Trophoblast cell (in vitro differentiated cells and primary cell): Measurements from ENCODE around the gene ZNF117.
A peak's percentile ranks its signal among the peaks of the same experiment; 100 is the strongest.

Source experiments
- DNase-seq, 2 donors: peaks; one replicate each; pipeline ENCODE4 v3.0.0-alpha.2; 2016
- H2AFZ ChIP-seq: 2 replicates; pipeline ENCODE4 v1.6.1; 2013; ENCODE audit warnings: low read length, moderate library complexity, mild to moderate bottlenecking; ENCODE audit not compliant: insufficient read depth, poor library complexity
- H2AK5ac ChIP-seq: 2 replicates; pipeline ENCODE4 v1.6.1; 2013; ENCODE audit warnings: mild to moderate bottlenecking, low read length
- H2BK120ac ChIP-seq: 2 replicates; pipeline ENCODE4 v1.6.1; 2013; ENCODE audit warnings: low read length, mild to moderate bottlenecking, moderate library complexity; ENCODE audit not compliant: insufficient read depth, poor library complexity
- H2BK12ac ChIP-seq: 2 replicates; pipeline ENCODE4 v1.6.1; 2013; ENCODE audit warnings: mild to moderate bottlenecking, low read length, moderate library complexity
- H2BK5ac ChIP-seq: 2 replicates; pipeline ENCODE4 v1.6.1; 2013; ENCODE audit warnings: low read length, low read depth, moderate library complexity, mild to moderate bottlenecking; ENCODE audit not compliant: poor library complexity
- H3K14ac ChIP-seq: 2 replicates; pipeline ENCODE4 v1.6.1; 2013; ENCODE audit warnings: mild to moderate bottlenecking, low read length
- H3K18ac ChIP-seq: 2 replicates; pipeline ENCODE4 v1.6.1; 2013; ENCODE audit warnings: mild to moderate bottlenecking, low read length
- H3K23ac ChIP-seq: 2 replicates; pipeline ENCODE4 v1.6.1; 2013; ENCODE audit warnings: low read length
- H3K27ac ChIP-seq: 2 replicates; pipeline ENCODE4 v1.5.1; 2013; ENCODE audit warnings: low read depth, mild to moderate bottlenecking, inconsistent platforms, low read length, moderate library complexity
- H3K27me3 ChIP-seq: 2 replicates; pipeline ENCODE4 v1.6.1; 2013; ENCODE audit warnings: inconsistent platforms, mild to moderate bottlenecking, low read length, moderate library complexity; ENCODE audit not compliant: insufficient read depth
- H3K36me3 ChIP-seq, 2 experiments: 1 replicate in 1 of 2; 2 replicates in 1 of 2; pipeline ENCODE4 v1.6.1; 2013; ENCODE audit warnings: low read length in 2 of 2, mild to moderate bottlenecking in 2 of 2, moderate library complexity in 1 of 2; ENCODE audit not compliant: insufficient read depth in 2 of 2, control insufficient read depth in 1 of 2
- H3K4ac ChIP-seq: 2 replicates; pipeline ENCODE4 v1.6.1; 2013; ENCODE audit warnings: low read depth, mild to moderate bottlenecking, low read length, moderate library complexity
- H3K4me1 ChIP-seq, 2 experiments: 1 replicate in 1 of 2; 2 replicates in 1 of 2; pipeline ENCODE4 v1.6.1; 2013; ENCODE audit warnings: low read length in 2 of 2, mild to moderate bottlenecking in 2 of 2, moderate library complexity in 1 of 2; ENCODE audit not compliant: insufficient read depth in 2 of 2, control insufficient read depth in 1 of 2
- H3K4me2 ChIP-seq: 2 replicates; pipeline ENCODE4 v1.6.1; 2013; ENCODE audit warnings: inconsistent platforms, mild to moderate bottlenecking, low read length, moderate library complexity
- H3K4me3 ChIP-seq: 2 replicates; pipeline ENCODE4 v1.5.1; 2013; ENCODE audit warnings: mild to moderate bottlenecking, low read depth, low read length, inconsistent platforms
- H3K79me1 ChIP-seq: one replicate; pipeline ENCODE4 v1.6.1; 2013; ENCODE audit warnings: low read length
- H3K79me2 ChIP-seq: 2 replicates; pipeline ENCODE4 v1.6.1; 2013; ENCODE audit warnings: low read length, mild to moderate bottlenecking; ENCODE audit not compliant: control insufficient read depth, insufficient read depth, poor library complexity
- H3K9ac ChIP-seq: 2 replicates; pipeline ENCODE4 v1.6.1; 2013; ENCODE audit warnings: mild to moderate bottlenecking, low read length
- H3K9me3 ChIP-seq: 2 replicates; pipeline ENCODE4 v1.6.1; 2013; ENCODE audit warnings: low read depth, mild to moderate bottlenecking, control low read depth, inconsistent platforms, low read length; ENCODE audit not compliant: insufficient read depth
- H4K12ac ChIP-seq: 2 replicates; pipeline ENCODE4 v1.6.1; 2013; ENCODE audit warnings: low read depth, mild to moderate bottlenecking, low read length, moderate library complexity
- H4K8ac ChIP-seq: 2 replicates; pipeline ENCODE4 v1.6.1; 2013; ENCODE audit warnings: low read depth, mild to moderate bottlenecking, low read length, moderate library complexity
- H4K91ac ChIP-seq: one replicate; pipeline ENCODE4 v1.6.1; 2013; ENCODE audit warnings: low read depth, mild to moderate bottlenecking, low read length, moderate library complexity
- WGBS: extraction: QIAGEN DNeasy Blood & Tissue Kit; methylation state at CpG from one replicate; pipeline ENCODE4 v1.1.7; 2013; ENCODE audit warnings: missing lambda C conversion rate; ENCODE audit not compliant: insufficient read length, insufficient coverage; ENCODE audit errors: extremely low coverage; 5-methylcytosine and 5-hydroxymethylcytosine counted together

Gene ZNF117

GRCh38 chr7:65006094-65006992 lies 15.5 kb upstream of the ZNF117 start, which contains the start of gene ERV3-1:
Gene ERV3-1 (minus strand): TSS chr7:65006687. CDS start chr7:64993026, 13,661 bp downstream.
- peak within 1 kb of the TSS; percentile 97 for H3K18ac ChIP-seq
- H2BK12ac ChIP-seq = peak within 1 kb of the TSS; percentile 15
- peak within 1 kb of the TSS; percentile 78 for H3K9ac ChIP-seq
- H3K36me3 ChIP-seq = peaks cover 4 to 9% of the 10 kb centered on the region in 2 experiments
- peak within 1 kb of the TSS; percentile 39 for H2AK5ac ChIP-seq
- H3K27ac ChIP-seq = peak within 1 kb of the TSS; percentile 79
- peak within 1 kb of the TSS; percentile 80 for H2AFZ ChIP-seq
- peaks cover 2 to 7% of the 10 kb centered on the region in 2 experiments for H3K4me1 ChIP-seq
- peak within 1 kb of the TSS; percentile 95 for H2BK5ac ChIP-seq
- H3K14ac ChIP-seq = peak within 1 kb of the TSS; percentile 94
- DNase-seq = peak; percentile 90 to 93
- peaks cover 5% of the 10 kb centered on the region for H3K79me2 ChIP-seq
- peak within 1 kb of the TSS; percentile 87 for H3K4me3 ChIP-seq
- H3K4me2 ChIP-seq = peak within 1 kb of the TSS; percentile 57
- H3K23ac ChIP-seq = no peak within 1 kb of the TSS
- WGBS = no CpG with 5 or more reads among the region's 33 CpGs
- H2BK120ac ChIP-seq = peak within 1 kb of the TSS; percentile 90
- H3K79me1 ChIP-seq = peaks cover 5% of the 10 kb centered on the region
- H4K8ac ChIP-seq = peak within 1 kb of the TSS; percentile 99
- H3K27me3 ChIP-seq = no peaks in the 10 kb centered on the region
- H4K91ac ChIP-seq = peak within 1 kb of the TSS; percentile 98
- H3K9me3 ChIP-seq = peaks cover 2% of the 10 kb centered on the region
- H4K12ac ChIP-seq = peak within 1 kb of the TSS; percentile 96
- H3K4ac ChIP-seq = peak within 1 kb of the TSS; percentile 89

- no CpG with 5 or more reads among the region's 1 CpG for WGBS
- Histone ChIP-seq H2BK12ac (no peak overlapping the region), H3K4ac (peak overlapping the region; percentile 78), H2AFZ (no peak overlapping the region), H3K27ac (no peak overlapping the region), H3K36me3 (peaks cover 9 to 12% of the 10 kb centered on the region in 2 experiments), H4K8ac (no peak overlapping the region), H2AK5ac (no peak overlapping the region), H3K79me2 (peaks cover 7% of the 10 kb centered on the region), H4K91ac (no peak overlapping the region), H3K23ac (no peak overlapping the region), H3K4me2 (peak overlapping the region; percentile 47), H3K4me3 (no peak overlapping the region), H3K79me1 (peaks cover 5% of the 10 kb centered on the region), H3K14ac (no peak overlapping the region), H4K12ac (no peak overlapping the region), H3K4me1 (peaks cover 4 to 7% of the 10 kb centered on the region in 2 experiments), H3K27me3 (no peaks in the 10 kb centered on the region), H2BK120ac (no peak overlapping the region), H3K9ac (no peak overlapping the region), H3K18ac (no peak overlapping the region), H3K9me3 (peaks cover 3% of the 10 kb centered on the region), H2BK5ac (no peak overlapping the region)
- DNase-seq = no peak
Observed at GRCh38 chr7:65004575-65004974, 13.7 kb upstream of the ZNF117 start.

- Histone ChIP-seq H3K79me2 (peaks cover 13% of the 10 kb centered on the region), H2BK12ac (no peak overlapping the region), H3K9me3 (peaks cover 11% of the 10 kb centered on the region), H4K91ac (no peak overlapping the region), H2AFZ (no peak overlapping the region), H3K9ac (no peak overlapping the region), H3K27me3 (no peaks in the 10 kb centered on the region), H3K79me1 (peaks cover 12% of the 10 kb centered on the region), H2AK5ac (no peak overlapping the region), H3K36me3 (peaks cover 19 to 20% of the 10 kb centered on the region in 2 experiments), H3K14ac (no peak overlapping the region), H3K4me1 (peaks cover 12 to 17% of the 10 kb centered on the region in 2 experiments), H3K18ac (no peak overlapping the region), H3K4ac (peak overlapping the region; percentile 78), H4K12ac (no peak overlapping the region), H3K23ac (no peak overlapping the region), H4K8ac (no peak overlapping the region), H2BK120ac (no peak overlapping the region), H3K4me3 (no peak overlapping the region), H3K4me2 (no peak overlapping the region), H2BK5ac (no peak overlapping the region), H3K27ac (no peak overlapping the region)
- WGBS = no CpG with 5 or more reads among the region's 2 CpGs
- DNase-seq = no peak
Observed at GRCh38 chr7:65002972-65003585, 12.2 kb upstream of the ZNF117 start.

DNA sequence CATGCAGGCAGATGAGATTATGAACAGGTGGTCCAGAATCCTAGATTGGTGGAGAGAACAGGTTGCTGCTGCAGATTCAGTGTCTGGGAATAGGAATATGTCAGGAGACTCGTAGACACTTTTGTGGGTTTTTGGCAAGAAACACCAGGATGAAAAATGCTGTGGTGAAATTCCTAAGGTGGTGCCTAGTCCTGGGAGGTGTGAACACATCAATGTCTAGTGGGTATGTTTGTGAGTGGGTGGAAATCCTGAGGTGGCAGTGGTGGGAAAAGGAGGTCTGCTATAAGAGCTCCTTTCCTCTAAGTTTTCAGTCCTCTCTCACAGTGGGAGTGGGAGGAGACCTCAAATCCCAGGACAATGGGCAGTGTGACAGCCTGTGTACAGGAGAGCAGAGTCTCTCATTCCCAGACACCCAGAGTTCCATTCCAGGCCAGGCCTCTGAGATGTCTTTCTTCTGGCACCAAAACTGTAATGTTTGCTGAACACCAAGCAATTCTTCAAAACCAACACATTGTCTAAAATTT lies 10.5 kb upstream of the ZNF117 start:
- peaks cover 19% of the 10 kb centered on the region for H3K9me3 ChIP-seq
- peaks cover 11% of the 10 kb centered on the region for H3K79me2 ChIP-seq
- H2AFZ ChIP-seq = no peak overlapping the region
- DNase-seq = no peak
- no peak overlapping the region for H3K23ac ChIP-seq
- H4K91ac ChIP-seq = no peak overlapping the region
- H2BK5ac ChIP-seq = no peak overlapping the region
- peak overlapping the region; percentile 21 for H3K4ac ChIP-seq
- H3K79me1 ChIP-seq = peaks cover 11% of the 10 kb centered on the region
- H3K9ac ChIP-seq = no peak overlapping the region
- no peak overlapping the region for H2AK5ac ChIP-seq
- H3K4me2 ChIP-seq = no peak overlapping the region
- H3K14ac ChIP-seq = no peak overlapping the region
- no peak overlapping the region for H3K27ac ChIP-seq
- H2BK12ac ChIP-seq = no peak overlapping the region
- peaks cover 17 to 22% of the 10 kb centered on the region in 2 experiments for H3K4me1 ChIP-seq
- H4K8ac ChIP-seq = no peak overlapping the region
- H3K4me3 ChIP-seq = no peak overlapping the region
- no peak overlapping the region for H3K18ac ChIP-seq
- peaks cover 29 to 30% of the 10 kb centered on the region in 2 experiments for H3K36me3 ChIP-seq
- no CpG with 5 or more reads among the region's 1 CpG for WGBS
- no peaks in the 10 kb centered on the region for H3K27me3 ChIP-seq
- no peak overlapping the region for H2BK120ac ChIP-seq
- no peak overlapping the region for H4K12ac ChIP-seq
